Fibroblast of skin of scalp (primary cell): Measurements from ENCODE around the gene AK6. TPM values are rescaled to one million over a fixed set of nuclear protein-coding genes. Genes with fewer than 3 reads are reported as not detected.
"Not testable (repeated sequence)": the region's sequence is repeated elsewhere in the genome, so short reads cannot be mapped to it uniquely, and the experiment has no call there.

ENCODE experiments used
- DNase-seq: peaks from one replicate; pipeline ENCODE4 v3.0.0-alpha.2; 2013
- polyA plus RNA-seq, 2 experiments: library from polyadenylated mRNA; unstranded; fragments of 120-200 nt; gene quantifications; one replicate each; pipeline ENCODE4 v1.2.1, GENCODE V29; 2013; ENCODE audit not compliant: insufficient read length in 2 of 2

AK6 gene
- polyA plus RNA-seq (2013, experiment 1 of 2; ENCODE audit: insufficient read length), result 47.5 TPM
- polyA plus RNA-seq (2013, experiment 2 of 2; ENCODE audit: insufficient read length), result 51.2 TPM

DNA sequence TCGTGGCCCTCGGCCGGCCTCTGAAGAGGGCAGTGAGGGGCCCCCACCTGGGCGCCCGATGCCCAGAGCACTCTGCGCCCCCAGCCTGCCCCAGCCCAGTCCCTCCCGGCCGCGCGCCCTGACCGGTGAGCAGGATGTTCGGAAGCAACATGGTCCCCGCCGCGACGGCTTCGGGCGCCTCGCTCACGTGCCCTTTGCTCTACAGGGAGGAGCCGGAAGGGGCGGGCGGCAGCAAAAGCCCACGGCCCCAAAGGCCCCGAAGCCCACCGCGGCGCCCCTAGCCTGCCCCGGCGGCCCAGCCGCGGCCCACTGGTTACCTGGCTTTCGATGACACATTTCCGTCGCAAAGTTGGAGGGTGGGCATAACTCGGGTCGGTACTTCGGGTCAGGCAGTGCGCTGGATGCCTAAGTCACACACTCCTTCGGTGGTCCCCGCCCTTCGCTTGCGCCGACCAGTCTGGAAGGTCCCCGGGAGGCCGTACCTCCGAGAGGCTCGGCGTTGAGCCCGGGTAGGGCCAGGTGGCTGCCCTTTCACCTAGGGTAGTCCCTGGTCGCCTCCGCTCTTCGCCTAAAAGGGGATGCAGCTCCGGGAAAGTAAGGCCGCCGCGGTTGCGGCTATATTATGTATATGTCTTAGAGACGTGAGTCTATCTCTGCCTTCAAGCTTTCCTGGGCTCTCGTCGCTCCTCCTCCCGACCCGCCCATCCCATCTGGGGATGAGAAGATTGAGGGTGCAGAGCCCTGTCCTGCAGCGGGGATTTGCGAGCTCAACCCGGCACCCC, at the start of gene AK6, which contains the start of the genes RAD17 and TAF9:
Gene AK6, minus strand, starts transcription at position 181 of the 782 bp plus-strand sequence. Its CDS starts 30 bp downstream, at position 151.
Gene RAD17, plus strand, starts transcription at position 479 of the 782 bp plus-strand sequence. CDS start 2,391 bp downstream, outside the sequence.
Gene TAF9, minus strand, starts transcription at position 181 of the 782 bp plus-strand sequence. CDS start 3,783 bp downstream, outside the sequence.
- peak; percentile 91 for DNase-seq

- no peak for DNase-seq
Observed at GRCh38 chr5:69418554-69418953, 49.2 kb upstream of the AK6 start.

GRCh38 chr5:69416699-69417098, 47.4 kb upstream of the AK6 start:
- no peak for DNase-seq

GRCh38 chr5:69416180-69416579, 46.9 kb upstream of the AK6 start:
- no peak for DNase-seq

GRCh38 chr5:69415584-69415958, 46.3 kb upstream of the AK6 start:
- no peak for DNase-seq

GRCh38 chr5:69414885-69415583, 45.7 kb upstream of the AK6 start, which contains the start of gene MARVELD2:
Gene MARVELD2, plus strand, starts transcription at chr5:69415116. Its CDS starts 4,270 bp downstream, at chr5:69419386.
- DNase-seq, result peak; percentile 27

GRCh38 chr5:69404659-69405330, 35.5 kb upstream of the AK6 start:
- DNase-seq, result no peak

DNA sequence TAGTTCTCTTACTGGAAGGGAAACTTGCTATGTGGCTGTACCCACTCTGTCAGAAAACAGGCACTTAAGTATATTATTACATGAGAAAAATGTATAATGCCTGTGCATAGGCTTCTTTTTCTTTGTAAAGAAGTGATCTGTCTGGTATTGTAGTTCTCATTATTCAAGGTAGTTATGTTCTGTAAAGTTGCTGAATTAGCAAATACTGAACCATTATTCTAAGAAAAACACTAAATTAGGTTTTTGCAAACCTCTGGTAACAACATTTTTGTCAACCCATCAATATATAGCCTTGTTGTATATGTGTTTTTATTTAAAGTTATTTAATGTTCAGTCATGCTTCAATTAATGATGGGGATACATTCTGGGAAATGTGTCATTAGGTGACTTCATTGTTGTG, 9.1 kb upstream of the AK6 start:
- DNase-seq, result no peak

DNA sequence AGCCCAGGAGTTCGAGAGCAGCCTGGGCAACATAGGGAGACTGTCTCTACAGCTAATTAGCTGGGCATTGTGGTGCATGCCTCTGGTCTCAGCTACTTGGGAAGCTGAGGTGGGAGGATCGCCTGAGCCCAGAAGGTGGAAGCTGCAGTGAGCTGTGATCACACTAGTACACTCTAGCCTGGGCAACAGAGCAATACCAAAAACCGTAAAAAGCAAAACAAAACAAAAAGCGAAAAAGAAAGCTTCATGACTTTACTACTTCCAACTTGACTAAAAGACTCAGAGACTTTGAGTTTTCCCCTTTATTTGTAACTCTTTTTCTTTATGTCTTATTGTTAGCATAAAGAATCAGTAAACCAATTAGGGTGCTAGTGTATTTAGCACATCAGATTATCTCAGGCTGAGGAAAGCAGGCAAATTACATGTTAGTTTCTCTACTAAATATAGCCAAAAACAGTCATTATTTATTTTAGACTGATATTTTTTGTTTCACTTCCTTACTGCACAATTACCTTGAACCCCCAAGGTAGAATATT, 5.7 kb upstream of the AK6 start:
- no peak for DNase-seq

- no peak for DNase-seq
Observed at GRCh38 chr5:69372394-69372793, 3.1 kb upstream of the AK6 start.

DNA sequence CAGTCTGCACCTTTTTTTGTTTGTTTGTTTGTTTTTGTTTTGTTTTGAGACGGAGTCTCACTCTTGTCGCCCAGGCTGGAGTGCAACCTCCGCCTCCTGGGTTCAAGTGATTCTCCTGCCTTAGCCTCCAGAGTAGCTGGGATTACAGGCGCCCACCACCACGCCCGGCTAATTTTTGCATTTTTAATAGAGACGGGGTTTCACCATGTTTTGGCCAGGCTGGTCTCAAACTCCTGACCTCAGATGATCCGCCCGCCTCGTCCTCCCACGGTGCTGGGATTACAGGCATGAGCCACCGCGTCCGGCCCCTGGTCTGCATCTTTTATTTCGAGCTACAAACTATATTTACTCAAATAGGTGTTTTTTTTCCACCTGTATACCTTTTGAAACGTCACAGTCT, 1.0 kb upstream of the AK6 start:
- not testable (repeated sequence) for DNase-seq

DNA sequence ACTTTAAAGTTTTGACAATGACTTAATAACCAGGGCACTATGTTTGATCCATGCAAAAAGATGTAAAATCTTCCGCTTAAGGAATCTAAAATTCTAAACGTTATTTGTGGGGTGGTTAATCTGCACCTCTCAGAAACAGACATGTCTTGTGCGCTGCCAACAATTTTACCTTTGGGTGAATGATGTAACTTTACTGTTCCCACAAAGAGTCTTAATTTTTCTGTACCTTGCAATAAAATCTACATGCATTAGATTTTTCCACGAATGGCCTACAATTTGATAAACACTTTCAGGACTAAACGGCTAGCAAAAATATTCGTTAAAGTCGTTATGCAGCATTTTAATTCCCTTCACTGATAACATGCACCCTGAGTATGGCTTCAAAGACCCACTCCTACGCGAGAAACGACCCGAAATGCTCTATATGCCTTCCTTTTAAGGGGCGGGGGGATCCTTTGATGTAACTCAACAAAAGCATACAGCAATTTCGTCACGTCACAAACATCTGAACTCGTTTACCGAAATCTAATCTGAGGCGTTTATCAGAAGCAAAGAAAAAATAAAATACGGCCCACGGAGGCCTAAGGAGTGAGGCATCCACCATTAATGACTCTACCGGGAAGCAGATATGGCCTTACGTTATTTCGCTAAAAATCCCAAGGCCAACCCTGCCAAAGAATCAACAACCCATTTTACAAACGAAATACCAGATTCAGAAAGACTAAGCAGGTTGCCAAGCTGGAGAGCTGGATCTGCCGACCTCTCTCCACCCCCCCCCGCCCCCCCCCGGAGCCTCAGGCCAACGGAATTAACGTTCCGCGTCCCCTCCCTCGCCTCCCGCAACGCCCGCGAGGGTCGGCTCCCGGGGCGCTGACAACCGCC, 621 bp downstream of the AK6 start:
- no peak for DNase-seq

DNA sequence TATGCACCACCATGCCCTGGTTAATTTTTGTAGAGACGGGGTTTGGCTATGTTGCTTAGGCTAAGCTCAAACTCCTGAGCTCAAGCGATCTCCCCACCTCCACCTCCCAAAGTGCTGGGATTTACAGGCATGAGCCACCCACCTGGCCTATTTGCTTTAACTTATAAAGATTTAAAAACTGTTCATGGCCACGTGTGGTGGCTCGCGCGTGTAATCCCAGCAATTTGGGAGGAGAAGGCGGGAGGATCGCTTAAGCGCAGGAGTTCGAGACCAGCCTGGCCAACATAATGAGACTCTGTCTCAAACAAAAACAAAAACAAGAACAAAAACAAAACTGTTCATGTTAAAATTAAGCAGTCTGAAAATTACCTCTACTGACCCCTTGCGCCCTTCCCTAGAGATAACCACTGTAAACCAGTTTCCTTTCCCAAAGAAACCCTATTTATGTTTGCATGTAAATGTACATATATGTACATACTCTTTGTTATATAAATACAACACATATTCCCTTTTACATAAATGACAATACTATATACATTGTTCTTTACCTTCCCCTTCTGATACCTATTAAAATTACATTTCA, 1.5 kb downstream of the AK6 start:
- DNase-seq, result no peak

DNA sequence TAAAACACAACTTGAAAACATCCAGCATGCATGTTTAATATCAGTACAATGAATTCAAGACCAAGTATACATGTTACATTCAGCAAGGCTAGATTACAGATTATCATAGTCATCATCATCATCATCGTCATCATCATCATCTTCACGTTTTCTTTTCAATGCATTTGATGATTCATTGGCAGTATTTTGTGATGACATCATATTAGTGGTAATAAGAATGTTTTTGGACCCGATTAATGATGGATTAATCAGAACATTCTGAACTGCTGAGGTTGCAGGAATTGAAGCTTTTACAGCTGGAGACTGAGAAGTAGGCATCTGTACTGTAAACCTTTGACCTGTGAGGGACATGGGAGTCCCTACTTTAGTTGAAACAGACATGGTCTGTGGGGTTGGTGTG, 4.5 kb downstream of the AK6 start:
- no peak for DNase-seq

DNA sequence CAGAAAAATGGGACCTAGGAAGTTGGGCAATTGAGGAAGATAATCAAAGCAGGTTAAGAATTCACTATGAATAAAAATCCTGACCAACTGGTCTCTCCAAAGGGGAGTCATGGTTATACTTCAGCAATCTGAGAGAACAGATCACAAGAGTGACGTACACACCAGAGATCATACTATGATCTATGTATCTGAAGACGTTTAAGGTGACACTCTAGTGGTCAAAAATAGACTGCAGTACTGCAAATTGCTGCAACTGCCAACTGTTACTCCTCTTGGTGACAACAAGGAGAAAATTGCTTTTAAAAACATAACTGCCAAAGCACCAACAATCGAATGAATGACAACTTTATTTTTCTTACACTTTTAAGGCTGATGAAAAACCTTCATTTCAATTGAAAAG, 4.9 kb downstream of the AK6 start:
- DNase-seq, result peak; percentile 16

- no peak for DNase-seq
Observed at GRCh38 chr5:69360442-69360841, 8.9 kb downstream of the AK6 start.

DNA sequence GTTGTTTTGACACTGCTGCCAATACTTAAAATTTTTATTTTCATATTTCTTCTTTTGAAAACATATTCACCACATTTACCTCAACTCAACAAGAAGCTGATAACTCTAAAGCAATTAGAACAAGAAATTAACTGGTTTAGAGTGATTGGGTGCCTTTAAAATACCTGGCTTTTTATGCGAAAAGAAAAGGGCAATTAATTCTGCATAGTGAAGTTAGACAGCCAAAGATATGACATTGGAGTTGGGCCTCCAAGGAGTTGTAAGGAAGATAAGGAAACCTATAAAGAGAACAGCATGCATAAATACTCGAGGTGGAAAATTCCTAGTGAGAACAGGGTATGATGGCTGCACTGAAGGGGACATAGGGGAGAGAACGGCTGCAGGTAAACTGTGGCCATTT, 9.6 kb downstream of the AK6 start:
- DNase-seq, result no peak

GRCh38 chr5:69350664-69351063, 18.7 kb downstream of the AK6 start:
- DNase-seq, result no peak

- no peak for DNase-seq
Observed at GRCh38 chr5:69343083-69343482, 26.2 kb downstream of the AK6 start.

DNA sequence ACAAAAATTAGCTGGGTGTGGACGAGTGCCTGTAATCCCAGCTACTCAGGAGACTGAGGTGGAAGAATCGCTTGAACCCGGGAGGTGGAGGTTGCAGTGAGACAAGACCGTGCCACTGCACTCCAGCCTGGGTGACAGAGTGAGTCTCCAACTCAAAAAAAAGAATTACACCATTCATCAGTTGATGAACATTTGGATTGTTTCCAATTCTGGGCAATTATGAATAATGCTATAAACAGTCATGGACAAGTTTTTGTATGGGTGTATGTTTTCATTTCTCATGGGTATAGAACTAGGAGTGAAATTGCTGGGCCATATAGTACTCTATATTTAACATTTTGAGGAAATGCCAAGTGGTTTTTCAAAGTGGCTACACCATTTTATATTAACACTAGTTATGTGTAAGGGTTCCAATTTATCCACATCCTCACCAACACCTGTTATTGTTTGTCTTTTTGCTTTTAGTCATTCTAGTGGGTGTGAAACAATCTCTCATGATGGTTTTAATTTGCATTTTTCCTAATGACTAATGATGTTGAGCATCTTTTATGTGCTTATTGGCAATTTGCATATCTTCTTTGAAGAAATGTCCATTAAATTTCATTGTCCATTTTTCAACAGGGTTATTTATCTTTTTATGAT, 27.7 kb downstream of the AK6 start:
- peak; percentile 26 for DNase-seq
